HEK293T (cell line): ENCODE results near the gene STARD3NL.

Experiments used
- BHLHE40 ChIP-seq: fragments of 450-650 bp; IDR thresholded peaks from 2 replicates; pipeline ENCODE4 v1.6.1; 2016; ENCODE audit warnings: mild to moderate bottlenecking, moderate library complexity, borderline replicate concordance
- CTBP1 ChIP-seq: fragments of 450-650 bp; IDR thresholded peaks from 2 replicates; pipeline ENCODE4 v1.6.1; 2016; ENCODE audit warnings: borderline replicate concordance
- ELF4 ChIP-seq: fragments of 450-650 bp; IDR thresholded peaks from 2 replicates; pipeline ENCODE4 v1.6.1; 2017; ENCODE audit warnings: antibody characterized with exemption
- FOXA1 ChIP-seq: fragments of 450-650 bp; IDR thresholded peaks from 2 replicates; pipeline ENCODE4 v1.6.1; 2016; ENCODE audit warnings: mild to moderate bottlenecking
- FOXM1 ChIP-seq: fragments of 450-650 bp; IDR thresholded peaks from 2 replicates; pipeline ENCODE4 v1.6.1; 2017; ENCODE audit warnings: mild to moderate bottlenecking, borderline replicate concordance
- SP1 ChIP-seq: fragments of 450-650 bp; IDR thresholded peaks from 2 replicates; pipeline ENCODE4 v1.6.1; 2017
- SUZ12 ChIP-seq: fragments of 450-650 bp; IDR thresholded peaks from 2 replicates; pipeline ENCODE4 v1.6.1; 2016; ENCODE audit warnings: mild to moderate bottlenecking

DNA sequence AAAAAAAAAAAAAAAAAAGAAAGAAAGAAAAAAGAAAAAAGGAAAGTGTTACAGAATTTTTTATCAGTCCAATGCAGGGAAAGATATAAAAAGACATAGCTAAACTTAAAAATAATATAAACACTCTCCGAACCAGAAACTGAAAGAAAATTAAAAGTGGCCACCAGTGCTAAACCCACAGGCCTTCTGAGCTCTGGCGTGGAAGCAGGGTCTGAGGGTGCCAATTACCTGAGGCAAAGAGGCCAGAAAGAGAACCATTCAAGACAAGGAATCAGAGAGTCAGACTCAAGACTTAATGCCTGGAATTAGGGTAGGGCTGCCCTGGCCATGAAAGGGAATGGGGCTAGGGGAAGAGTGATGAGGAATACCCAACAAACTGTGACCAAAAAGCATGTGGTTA, 36.9 kb upstream of the STARD3NL start:
- TF ChIP-seq BHLHE40 (no peak), SUZ12 (no peak), FOXM1 (no peak), ELF4 (no peak), FOXA1 (no peak), CTBP1 (no peak), SP1 (no peak)
